ENCODE measurements around the gene GNG5. TPM values are rescaled to one million over a fixed set of nuclear protein-coding genes. Genes with fewer than 3 reads are reported as not detected.

The GNG5 gene
- total RNA-seq, result 10 to 100 TPM; 26.2 to 86.6 (median 49.1) TPM
- 100 to 1,000 TPM in 1 of 2 donors, 10 to 100 TPM in 1; 82.0 to 211 TPM for polyA plus RNA-seq
- long read RNA-seq, donor 1, transcript GNG5-201 (3 exons, 920 nt), result major isoform, 11 of 12 reads
- long read RNA-seq, donor 1, partial matches to known transcripts, result 0 of 12 reads
- long read RNA-seq, donor 1, other reads (novel, unspliced or antisense), result 1 of 12 reads
- long read RNA-seq, donor 2, transcript GNG5-201 (3 exons, 920 nt), result major isoform, 130 of 131 reads
- long read RNA-seq, donor 2, partial matches to known transcripts, result 0 of 131 reads
- long read RNA-seq, donor 2, other reads (novel, unspliced or antisense), result 0 of 131 reads
- long read RNA-seq, donor 3, transcript GNG5-201 (3 exons, 920 nt), result major isoform, 94 of 98 reads
- long read RNA-seq, donor 3, partial matches to known transcripts, result 3 of 98 reads
- long read RNA-seq, donor 3, other reads (novel, unspliced or antisense), result 1 of 98 reads

DNA sequence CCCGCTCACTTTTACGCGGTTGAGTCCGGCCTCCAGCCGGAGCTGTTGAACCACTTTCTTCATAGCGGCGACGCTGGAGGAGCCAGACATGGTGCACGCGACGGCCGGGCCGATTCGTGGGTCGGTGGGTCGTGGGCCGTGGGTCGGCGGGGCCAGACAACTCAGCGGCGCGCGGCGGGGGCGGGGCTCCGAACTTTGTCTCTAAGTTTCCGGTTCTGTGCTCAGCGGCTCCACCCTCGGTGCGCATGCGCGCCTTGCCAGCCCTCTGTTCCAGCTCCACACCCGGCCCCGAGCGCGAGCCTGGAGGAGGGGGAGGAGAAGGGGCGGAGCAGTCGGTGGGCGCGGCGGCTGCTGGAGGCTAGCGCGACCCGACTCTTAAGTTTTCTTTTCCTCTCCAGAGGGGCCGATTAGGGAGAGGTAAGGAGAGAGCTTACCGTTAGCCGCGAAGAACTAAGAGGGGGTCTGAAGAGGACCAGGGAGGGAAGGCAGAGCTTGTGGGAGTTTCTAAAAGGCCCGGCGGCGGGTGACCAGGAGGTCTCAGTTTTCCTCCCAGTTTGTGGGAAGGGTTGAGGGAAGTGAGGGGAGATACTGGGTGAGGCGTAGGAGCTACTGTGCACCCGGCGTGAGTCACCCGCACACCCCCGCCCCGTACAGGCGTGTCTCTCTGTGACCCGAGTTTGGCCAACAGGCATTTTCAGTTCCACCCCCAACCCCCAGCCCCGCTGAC is at the start of gene GNG5, which contains the start of gene SPATA1:
GNG5 (minus strand) TSS at position 580 of the 727 bp plus-strand sequence; CDS start at position 90, 490 bp downstream.
SPATA1 (plus strand) TSS at position 385 of the 727 bp plus-strand sequence. CDS start 9,974 bp downstream, outside the sequence.
- peak; percentile 98 to 99 (median 98) for DNase-seq
- no peaks in the 10 kb centered on the region for H3K27me3 ChIP-seq
- H3K36me3 ChIP-seq, result no peaks in the 10 kb centered on the region
- H3K4me1 ChIP-seq (ENCODE audit: insufficient read depth), result peaks cover 1% of the 10 kb centered on the region
- no peaks in the 10 kb centered on the region for H3K9me3 ChIP-seq
- 1 to 2% (median 1%) methylated on average over 55 to 60 of the region's 60 CpGs for WGBS, 3 donors
- intact Hi-C loops (cut with DNase I), result loop anchor here in 3 of 4 donors (10.0 kb wide), 2 partner anchors 59 to 69 kb away; partner anchors contain the start of gene CTBS (in 2 of the 3)
- TF ChIP-seq, protein P1, sequence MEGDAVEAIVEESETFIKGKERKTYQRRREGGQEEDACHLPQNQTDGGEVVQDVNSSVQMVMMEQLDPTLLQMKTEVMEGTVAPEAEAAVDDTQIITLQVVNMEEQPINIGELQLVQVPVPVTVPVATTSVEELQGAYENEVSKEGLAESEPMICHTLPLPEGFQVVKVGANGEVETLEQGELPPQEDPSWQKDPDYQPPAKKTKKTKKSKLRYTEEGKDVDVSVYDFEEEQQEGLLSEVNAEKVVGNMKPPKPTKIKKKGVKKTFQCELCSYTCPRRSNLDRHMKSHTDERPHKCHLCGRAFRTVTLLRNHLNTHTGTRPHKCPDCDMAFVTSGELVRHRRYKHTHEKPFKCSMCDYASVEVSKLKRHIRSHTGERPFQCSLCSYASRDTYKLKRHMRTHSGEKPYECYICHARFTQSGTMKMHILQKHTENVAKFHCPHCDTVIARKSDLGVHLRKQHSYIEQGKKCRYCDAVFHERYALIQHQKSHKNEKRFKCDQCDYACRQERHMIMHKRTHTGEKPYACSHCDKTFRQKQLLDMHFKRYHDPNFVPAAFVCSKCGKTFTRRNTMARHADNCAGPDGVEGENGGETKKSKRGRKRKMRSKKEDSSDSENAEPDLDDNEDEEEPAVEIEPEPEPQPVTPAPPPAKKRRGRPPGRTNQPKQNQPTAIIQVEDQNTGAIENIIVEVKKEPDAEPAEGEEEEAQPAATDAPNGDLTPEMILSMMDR (IDR thresholded peaks at IDR 0.05), result no peak
- TF ChIP-seq POLR2A (IDR thresholded peaks at IDR 0.05), result peak; percentile 64
- TF ChIP-seq EP300 (IDR thresholded peaks at IDR 0.05), result no peak
- peak within 1 kb of the TSS; percentile 76 to 93 for H3K27ac ChIP-seq
- H3K4me3 ChIP-seq, result peak within 1 kb of the TSS; percentile 49

DNA sequence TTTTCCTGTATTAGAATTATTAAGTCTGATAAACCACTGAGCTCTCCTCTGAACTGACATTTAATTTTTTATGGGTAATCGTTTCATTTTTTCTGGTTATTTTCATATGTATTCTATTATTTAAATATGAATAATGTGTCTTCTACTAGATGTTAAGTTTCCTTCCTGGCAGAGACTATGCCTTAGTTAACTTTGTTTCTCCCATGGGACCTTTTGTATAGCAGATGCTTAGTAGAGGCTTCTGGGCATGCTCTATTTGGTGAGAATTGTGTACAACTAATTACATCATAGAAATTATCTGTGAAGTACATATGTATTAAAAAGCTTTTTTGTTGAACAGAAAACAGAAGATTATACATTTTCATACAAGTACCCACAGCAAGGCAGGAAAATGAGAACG is 44.4 kb upstream of the GNG5 start:
- no peak for DNase-seq
- Histone ChIP-seq H3K4me1 (ENCODE audit: insufficient read depth) (no peaks in the 10 kb centered on the region), H3K9me3 (no peaks in the 10 kb centered on the region), H3K27ac (no peak overlapping the region), H3K4me3 (no peak overlapping the region), H3K27me3 (no peaks in the 10 kb centered on the region), H3K36me3 (no peaks in the 10 kb centered on the region)
- 87 to 88% (median 88%) methylated on average over 2 of the region's 2 CpGs for WGBS, 3 donors
- TF ChIP-seq EP300 (IDR thresholded peaks at IDR 0.05) (no peak), POLR2A (IDR thresholded peaks at IDR 0.05) (no peak)
- intact Hi-C loops (cut with DNase I), result no loop called here

DNA sequence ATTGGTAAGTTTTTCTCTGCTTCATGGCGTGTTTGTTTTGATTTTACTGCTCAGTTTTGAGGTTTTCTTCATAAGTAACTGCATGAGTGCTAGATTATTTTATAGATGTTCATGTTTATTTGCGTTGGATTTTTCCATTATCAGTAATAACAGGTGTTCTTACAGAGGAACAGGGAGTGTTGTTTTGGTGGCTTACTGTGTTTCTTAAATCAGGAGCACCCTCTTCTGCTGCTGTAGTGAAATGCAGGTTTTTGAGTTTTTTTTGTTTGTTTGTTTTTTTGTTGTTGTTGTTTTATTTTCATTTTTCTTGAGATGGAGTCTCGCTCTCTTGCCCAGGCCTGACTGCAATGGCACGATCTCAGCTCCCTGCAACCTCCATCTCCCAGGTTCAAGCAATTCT is 35.3 kb upstream of the GNG5 start:
- Histone ChIP-seq H3K27me3 (no peaks in the 10 kb centered on the region), H3K36me3 (no peaks in the 10 kb centered on the region), H3K4me3 (no peak overlapping the region), H3K9me3 (no peaks in the 10 kb centered on the region), H3K27ac (no peak overlapping the region), H3K4me1 (ENCODE audit: insufficient read depth) (no peaks in the 10 kb centered on the region)
- TF ChIP-seq EP300 (IDR thresholded peaks at IDR 0.05), result no peak
- no peak for TF ChIP-seq POLR2A (IDR thresholded peaks at IDR 0.05)
- TF ChIP-seq, protein P1 (IDR thresholded peaks at IDR 0.05), result no peak
- intact Hi-C loops (cut with DNase I), result no loop called here
- no peak for DNase-seq
- 69 to 91% (median 85%) methylated on average over 4 of the region's 4 CpGs for WGBS, 3 donors

DNA sequence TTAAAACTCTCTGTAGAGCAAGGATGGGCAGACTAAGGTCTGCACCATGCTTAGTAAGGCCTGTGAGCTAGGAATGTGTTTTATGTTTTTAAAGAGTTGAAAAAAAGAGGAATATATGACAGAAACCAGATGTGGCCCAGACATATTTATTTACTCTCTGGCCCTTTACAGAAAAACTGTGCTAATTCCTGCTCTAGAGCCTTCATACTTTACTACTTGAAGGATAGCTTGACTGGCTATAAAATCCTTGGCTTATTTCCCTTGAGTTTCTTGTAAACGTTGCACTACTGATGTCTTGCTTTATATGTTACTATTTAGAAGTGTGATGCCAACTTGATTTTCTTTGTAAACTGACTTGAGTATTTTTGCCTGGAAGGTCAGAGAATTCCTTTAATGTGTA is 34.4 kb upstream of the GNG5 start:
- TF ChIP-seq EP300 (IDR thresholded peaks at IDR 0.05) (no peak), POLR2A (IDR thresholded peaks at IDR 0.05) (no peak)
- TF ChIP-seq, protein P1 (IDR thresholded peaks at IDR 0.05), result no peak
- no peaks in the 10 kb centered on the region for H3K9me3 ChIP-seq
- no peak for DNase-seq
- intact Hi-C loops (cut with DNase I), result no loop called here
- no peak overlapping the region for H3K4me3 ChIP-seq
- WGBS, 3 donors, result 9 to 16% (median 13%) methylated on average over 1 of the region's 1 CpG
- no peaks in the 10 kb centered on the region for H3K4me1 ChIP-seq (ENCODE audit: insufficient read depth)
- H3K36me3 ChIP-seq, result no peaks in the 10 kb centered on the region
- H3K27ac ChIP-seq, result no peak overlapping the region
- no peaks in the 10 kb centered on the region for H3K27me3 ChIP-seq

Data from ovary (tissue), 10 donors.